Astrocyte (in vitro differentiated cells and primary cell): ENCODE results near the gene LIPM. TPM values are rescaled to one million over a fixed set of nuclear protein-coding genes. Genes with fewer than 3 reads are reported as not detected.

Experiments used
- DNase-seq: peaks from one replicate; pipeline ENCODE4 v3.0.0-alpha.2; 2010; ENCODE audit warnings: low read depth
- FAIRE-seq: peaks from 2 replicates; lab custom pipeline; 2011; peaks lifted over from hg19 to GRCh38; lab: Jason Lieb, UNC
- H2AFZ ChIP-seq: 2 replicates; pipeline ENCODE4 v1.6.0; 2012; ENCODE audit warnings: low read depth, low read length, inconsistent platforms
- H3K27ac ChIP-seq: 2 replicates; pipeline ENCODE4 v1.5.1; 2011; ENCODE audit warnings: low read depth, low read length, inconsistent platforms
- H3K27me3 ChIP-seq: 2 replicates; pipeline ENCODE4 v1.6.0; 2011; ENCODE audit warnings: low read length, inconsistent platforms; ENCODE audit not compliant: insufficient read depth
- H3K36me3 ChIP-seq: 2 replicates; pipeline ENCODE4 v1.5.1; 2011; ENCODE audit warnings: low read length, inconsistent platforms; ENCODE audit not compliant: insufficient read depth
- H3K4me1 ChIP-seq: 2 replicates; pipeline ENCODE4 v1.5.1; 2011; ENCODE audit warnings: low read length, inconsistent platforms; ENCODE audit not compliant: insufficient read depth
- H3K4me2 ChIP-seq: 2 replicates; pipeline ENCODE4 v1.6.0; 2012; ENCODE audit warnings: low read length, inconsistent platforms
- H3K4me3 ChIP-seq: 2 replicates; pipeline ENCODE4 v1.5.1; 2011; ENCODE audit warnings: low read depth, mild to moderate bottlenecking, low read length, inconsistent platforms; ENCODE audit not compliant: insufficient read depth
- H3K79me2 ChIP-seq: 2 replicates; pipeline ENCODE4 v1.6.0; 2012; ENCODE audit warnings: mild to moderate bottlenecking, low read length, inconsistent platforms; ENCODE audit not compliant: insufficient read depth
- H3K9ac ChIP-seq: 2 replicates; pipeline ENCODE4 v1.6.0; 2012; ENCODE audit warnings: mild to moderate bottlenecking, low read length, inconsistent platforms
- H3K9me3 ChIP-seq: 2 replicates; pipeline ENCODE4 v1.5.1; 2012; ENCODE audit warnings: low read depth, mild to moderate bottlenecking, low read length, inconsistent platforms; ENCODE audit not compliant: insufficient read depth
- H4K20me1 ChIP-seq: 2 replicates; pipeline ENCODE4 v1.6.0; 2012; ENCODE audit warnings: low read length, inconsistent platforms; ENCODE audit not compliant: insufficient read depth
- H3K27ac Mint-ChIP-seq: one replicate; pipeline ENCODE4 v1.8.0; 2021; ENCODE audit warnings: mild to moderate bottlenecking, mixed read lengths; ENCODE audit not compliant: unreplicated experiment
- H3K27me3 Mint-ChIP-seq: one replicate; pipeline ENCODE4 v1.8.0; 2021; ENCODE audit warnings: low read depth, mixed read lengths; ENCODE audit not compliant: unreplicated experiment
- H3K36me3 Mint-ChIP-seq: one replicate; pipeline ENCODE4 v1.8.0; 2021; ENCODE audit warnings: low read depth, mixed read lengths; ENCODE audit not compliant: unreplicated experiment
- H3K4me1 Mint-ChIP-seq: one replicate; pipeline ENCODE4 v1.8.0; 2021; ENCODE audit warnings: low read depth, mixed read lengths; ENCODE audit not compliant: unreplicated experiment
- H3K4me3 Mint-ChIP-seq: one replicate; pipeline ENCODE4 v1.8.0; 2021; ENCODE audit warnings: mild to moderate bottlenecking, moderate library complexity, mixed read lengths; ENCODE audit not compliant: unreplicated experiment
- H3K9me3 Mint-ChIP-seq: one replicate; pipeline ENCODE4 v1.8.0; 2021; ENCODE audit warnings: mild to moderate bottlenecking, mixed read lengths; ENCODE audit not compliant: unreplicated experiment
- EZH2 ChIP-seq: IDR thresholded peaks from 2 replicates; pipeline ENCODE4 v1.6.1; 2012; ENCODE audit warnings: mild to moderate bottlenecking, low read length, inconsistent platforms; ENCODE audit not compliant: insufficient read depth
- total RNA-seq: library from RNA; stranded (reverse); gene quantifications from 2 replicates; pipeline ENCODE4 v1.2.1, GENCODE V29; 2021
- TF ChIP-seq, protein P1 (sequence below): IDR thresholded peaks from 2 replicates; pipeline ENCODE4 v1.5.1; 2011; ENCODE audit warnings: low read depth, mild to moderate bottlenecking, inconsistent platforms, low read length, moderate library complexity; ENCODE audit not compliant: insufficient read depth

LIPM gene
- total RNA-seq, 1 donor from 2014 or later = not detected

DNA sequence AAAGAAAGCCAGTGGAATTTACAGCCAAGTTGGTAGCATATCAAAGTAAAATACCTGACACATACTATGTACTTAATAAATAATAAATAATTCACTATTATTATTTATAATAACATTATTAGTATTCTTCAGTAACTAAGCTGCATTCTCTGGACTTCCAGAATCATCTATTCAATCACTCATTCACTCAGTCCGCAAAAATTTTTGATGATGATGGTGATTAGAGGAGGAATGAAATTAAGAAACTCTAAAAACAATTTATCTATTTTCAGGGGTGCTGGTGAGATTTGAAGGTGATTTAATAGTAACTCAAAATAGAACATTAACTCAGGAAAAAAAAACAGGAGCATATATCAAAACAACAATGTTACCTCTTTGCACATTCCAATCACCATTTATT is 45.9 kb upstream of the LIPM start:
- Mint-ChIP-seq H3K27ac (no peak overlapping the region), H3K4me1 (no peaks in the 10 kb centered on the region), H3K27me3 (no peaks in the 10 kb centered on the region), H3K9me3 (peaks cover 2% of the 10 kb centered on the region), H3K4me3 (no peak overlapping the region), H3K36me3 (no peaks in the 10 kb centered on the region)
- Histone ChIP-seq H3K36me3 (no peaks in the 10 kb centered on the region), H3K9me3 (no peaks in the 10 kb centered on the region), H3K4me3 (no peak overlapping the region), H4K20me1 (no peaks in the 10 kb centered on the region), H3K27me3 (no peaks in the 10 kb centered on the region), H3K4me2 (no peak overlapping the region), H3K9ac (no peak overlapping the region), H3K79me2 (no peaks in the 10 kb centered on the region), H3K27ac (no peak overlapping the region), H3K4me1 (no peaks in the 10 kb centered on the region), H2AFZ (no peak overlapping the region)
- TF ChIP-seq, protein P1, sequence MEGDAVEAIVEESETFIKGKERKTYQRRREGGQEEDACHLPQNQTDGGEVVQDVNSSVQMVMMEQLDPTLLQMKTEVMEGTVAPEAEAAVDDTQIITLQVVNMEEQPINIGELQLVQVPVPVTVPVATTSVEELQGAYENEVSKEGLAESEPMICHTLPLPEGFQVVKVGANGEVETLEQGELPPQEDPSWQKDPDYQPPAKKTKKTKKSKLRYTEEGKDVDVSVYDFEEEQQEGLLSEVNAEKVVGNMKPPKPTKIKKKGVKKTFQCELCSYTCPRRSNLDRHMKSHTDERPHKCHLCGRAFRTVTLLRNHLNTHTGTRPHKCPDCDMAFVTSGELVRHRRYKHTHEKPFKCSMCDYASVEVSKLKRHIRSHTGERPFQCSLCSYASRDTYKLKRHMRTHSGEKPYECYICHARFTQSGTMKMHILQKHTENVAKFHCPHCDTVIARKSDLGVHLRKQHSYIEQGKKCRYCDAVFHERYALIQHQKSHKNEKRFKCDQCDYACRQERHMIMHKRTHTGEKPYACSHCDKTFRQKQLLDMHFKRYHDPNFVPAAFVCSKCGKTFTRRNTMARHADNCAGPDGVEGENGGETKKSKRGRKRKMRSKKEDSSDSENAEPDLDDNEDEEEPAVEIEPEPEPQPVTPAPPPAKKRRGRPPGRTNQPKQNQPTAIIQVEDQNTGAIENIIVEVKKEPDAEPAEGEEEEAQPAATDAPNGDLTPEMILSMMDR = no peak
- TF ChIP-seq EZH2 = no peak
- DNase-seq (no peak), FAIRE-seq (no peak)

DNA sequence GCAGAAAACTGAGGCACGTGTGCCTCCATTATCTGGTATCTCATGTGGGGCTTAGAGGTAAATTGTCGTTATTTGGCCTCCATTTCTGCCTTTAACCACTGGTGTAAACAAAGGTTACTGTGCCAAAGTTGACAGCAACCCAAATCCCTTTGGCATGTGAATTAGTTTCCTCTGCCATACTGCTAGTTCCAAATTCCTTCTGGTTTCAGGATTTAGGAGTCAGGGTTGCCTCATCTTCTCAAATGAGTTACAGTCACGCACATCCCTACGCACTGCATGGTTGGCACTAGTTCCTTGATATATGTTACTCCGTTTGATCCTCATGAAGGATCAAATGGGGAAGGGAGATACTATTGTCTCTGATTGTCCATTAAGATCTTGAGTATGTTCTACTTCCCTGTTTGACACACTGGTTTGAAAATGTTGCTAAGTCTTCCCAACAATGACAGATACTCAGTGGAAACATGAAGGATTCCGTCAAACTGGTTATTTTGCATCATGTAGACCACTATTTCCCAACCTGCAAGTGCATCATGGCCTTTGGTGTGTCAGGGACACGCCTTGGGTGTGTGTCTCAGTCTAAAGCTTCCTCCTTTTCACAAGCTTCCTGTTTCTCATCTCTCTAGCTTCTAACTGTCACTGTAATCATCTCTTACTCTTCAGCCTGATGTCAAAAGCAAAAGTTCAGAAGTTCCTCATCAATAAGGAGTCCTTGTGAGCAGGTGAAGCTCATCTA is 43.0 kb upstream of the LIPM start, which contains the start of gene LIPN:
Gene LIPN (plus strand): TSS at position 655 of the 736 bp plus-strand sequence. CDS start 1,386 bp downstream, outside the sequence.
- H3K4me3 ChIP-seq = no peak within 1 kb of the TSS
- H3K27ac Mint-ChIP-seq = no peak within 1 kb of the TSS

More for the DNA sequence above, 43.0 kb upstream of the LIPM start, which contains the start of gene LIPN:
- no peaks in the 10 kb centered on the region for H3K4me1 Mint-ChIP-seq
- no peak within 1 kb of the TSS for H3K27ac ChIP-seq
- H3K4me2 ChIP-seq = no peak within 1 kb of the TSS
- DNase-seq = no peak
- H3K36me3 ChIP-seq = no peaks in the 10 kb centered on the region
- no peak within 1 kb of the TSS for H2AFZ ChIP-seq
- H3K27me3 ChIP-seq = no peaks in the 10 kb centered on the region
- no peaks in the 10 kb centered on the region for H4K20me1 ChIP-seq
- FAIRE-seq = peak; percentile 9
- no peaks in the 10 kb centered on the region for H3K27me3 Mint-ChIP-seq
- no peaks in the 10 kb centered on the region for H3K36me3 Mint-ChIP-seq
- TF ChIP-seq, protein P1 = no peak
- TF ChIP-seq EZH2 = no peak
- no peaks in the 10 kb centered on the region for H3K79me2 ChIP-seq
- peaks cover 2% of the 10 kb centered on the region for H3K9me3 Mint-ChIP-seq
- no peaks in the 10 kb centered on the region for H3K9me3 ChIP-seq
- no peak within 1 kb of the TSS for H3K4me3 Mint-ChIP-seq
- H3K9ac ChIP-seq = no peak within 1 kb of the TSS
- no peaks in the 10 kb centered on the region for H3K4me1 ChIP-seq
